ENCODE results near the gene RHEB.

DNA sequence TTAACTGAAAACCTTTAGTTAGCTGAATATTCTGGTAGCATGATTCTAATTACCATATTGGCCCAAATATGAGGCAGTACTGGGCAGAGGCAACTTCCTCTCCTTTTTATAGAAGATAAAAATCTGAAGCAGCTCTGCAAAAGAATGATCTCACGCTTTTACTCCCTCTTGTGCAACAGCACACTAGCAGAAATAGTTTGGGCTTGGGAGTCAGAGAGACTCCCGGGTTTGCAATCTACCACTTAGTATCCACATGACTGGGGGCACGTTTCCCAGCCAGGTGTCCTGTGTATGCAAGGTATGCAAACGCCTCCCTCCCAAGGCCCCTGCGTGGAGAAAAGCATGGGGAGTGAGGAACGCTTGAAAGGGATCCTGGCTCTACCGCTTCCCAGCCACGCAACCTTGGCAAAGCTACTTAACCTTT is 47.2 kb upstream of the RHEB start:
- TF ChIP-seq EZH2 (IDR thresholded peaks at IDR 0.05) (no peak), EZH2phosphoT487 (IDR thresholded peaks at IDR 0.05) (no peak)
- TF ChIP-seq, protein P1, sequence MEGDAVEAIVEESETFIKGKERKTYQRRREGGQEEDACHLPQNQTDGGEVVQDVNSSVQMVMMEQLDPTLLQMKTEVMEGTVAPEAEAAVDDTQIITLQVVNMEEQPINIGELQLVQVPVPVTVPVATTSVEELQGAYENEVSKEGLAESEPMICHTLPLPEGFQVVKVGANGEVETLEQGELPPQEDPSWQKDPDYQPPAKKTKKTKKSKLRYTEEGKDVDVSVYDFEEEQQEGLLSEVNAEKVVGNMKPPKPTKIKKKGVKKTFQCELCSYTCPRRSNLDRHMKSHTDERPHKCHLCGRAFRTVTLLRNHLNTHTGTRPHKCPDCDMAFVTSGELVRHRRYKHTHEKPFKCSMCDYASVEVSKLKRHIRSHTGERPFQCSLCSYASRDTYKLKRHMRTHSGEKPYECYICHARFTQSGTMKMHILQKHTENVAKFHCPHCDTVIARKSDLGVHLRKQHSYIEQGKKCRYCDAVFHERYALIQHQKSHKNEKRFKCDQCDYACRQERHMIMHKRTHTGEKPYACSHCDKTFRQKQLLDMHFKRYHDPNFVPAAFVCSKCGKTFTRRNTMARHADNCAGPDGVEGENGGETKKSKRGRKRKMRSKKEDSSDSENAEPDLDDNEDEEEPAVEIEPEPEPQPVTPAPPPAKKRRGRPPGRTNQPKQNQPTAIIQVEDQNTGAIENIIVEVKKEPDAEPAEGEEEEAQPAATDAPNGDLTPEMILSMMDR (IDR thresholded peaks at IDR 0.05), result no peak
